A172 (cell line): ENCODE measurements around the gene SIK3. TPM values are rescaled to one million over a fixed set of nuclear protein-coding genes. Genes with fewer than 3 reads are reported as not detected.

Source experiments
- DNase-seq: peaks from one replicate; pipeline ENCODE4 v3.0.0-alpha.2; 2015; ENCODE audit warnings: low spot score
- total RNA-seq: library from RNA; depleted of rRNA; stranded (reverse); fragments of >200 nt; shearing (Covaris generic); gene quantifications from 2 replicates; pipeline ENCODE4 v1.2.3, GENCODE V29; 2014

The SIK3 gene
- total RNA-seq, 1 experiment from 2014 or later, result 6.9 TPM

GRCh38 chr11:116901211-116901610 is 197.0 kb downstream of the SIK3 start:
- no peak for DNase-seq

GRCh38 chr11:116896211-116896610 is 202.0 kb downstream of the SIK3 start:
- DNase-seq, result no peak

- no peak for DNase-seq
These were observed 203.0 kb downstream of the SIK3 start for GRCh38 chr11:116895048-116895757.

GRCh38 chr11:116893906-116894305 is 204.3 kb downstream of the SIK3 start:
- DNase-seq, result no peak

GRCh38 chr11:116893437-116893836 is 204.8 kb downstream of the SIK3 start:
- DNase-seq, result no peak

- DNase-seq, result no peak
These were observed 205.9 kb downstream of the SIK3 start for GRCh38 chr11:116892374-116892773.

- no peak for DNase-seq
These were observed 206.5 kb downstream of the SIK3 start for GRCh38 chr11:116891746-116892145.

- DNase-seq, result no peak
These were observed 207.6 kb downstream of the SIK3 start for GRCh38 chr11:116890607-116891006.

GRCh38 chr11:116890193-116890592 is 208.0 kb downstream of the SIK3 start:
- DNase-seq, result no peak

GRCh38 chr11:116888884-116889549 is 209.2 kb downstream of the SIK3 start:
- DNase-seq, result no peak

- no peak for DNase-seq
These were observed 210.2 kb downstream of the SIK3 start for GRCh38 chr11:116888024-116888423.

GRCh38 chr11:116885951-116886655 is 212.1 kb downstream of the SIK3 start:
- DNase-seq, result no peak

GRCh38 chr11:116882386-116882785 is 215.8 kb downstream of the SIK3 start:
- DNase-seq, result no peak

GRCh38 chr11:116881143-116881542 is 217.1 kb downstream of the SIK3 start:
- DNase-seq, result no peak

GRCh38 chr11:116879800-116880625 is 218.2 kb downstream of the SIK3 start:
- DNase-seq, result peak; percentile 35

GRCh38 chr11:116876656-116877055 is 221.6 kb downstream of the SIK3 start:
- DNase-seq, result no peak

GRCh38 chr11:116875194-116875593 is 223.0 kb downstream of the SIK3 start:
- DNase-seq, result no peak

GRCh38 chr11:116874251-116874650 is 224.0 kb downstream of the SIK3 start:
- DNase-seq, result peak; percentile 51

GRCh38 chr11:116873381-116873780 is 224.8 kb downstream of the SIK3 start:
- no peak for DNase-seq

GRCh38 chr11:116871248-116871647 is 227.0 kb downstream of the SIK3 start:
- peak; percentile 86 for DNase-seq

GRCh38 chr11:116870054-116870453 is 228.2 kb downstream of the SIK3 start:
- no peak for DNase-seq

GRCh38 chr11:116869610-116870009 is 228.6 kb downstream of the SIK3 start:
- no peak for DNase-seq
